Activated CD8-positive, alpha-beta memory T cell treated with anti-CD3 and anti-CD28 coated beads for 1 hour (primary cell): ENCODE results near the gene MEMO1.
"Not testable (repeated sequence)": the region's sequence is repeated elsewhere in the genome, so short reads cannot be mapped to it uniquely, and the experiment has no call there.

ENCODE experiments used
- DNase-seq, 2 donors: peaks; one replicate each; pipeline ENCODE4 v3.0.0-alpha.2; 2020; ENCODE audit warnings: low read depth in 1 of 2; ENCODE audit errors: extremely low read depth in 1 of 2

The MEMO1 gene

GRCh38 chr2:31998731-31999383 lies 12.0 kb downstream of the MEMO1 start:
- DNase-seq = no peak

GRCh38 chr2:31997653-31998052 lies 13.2 kb downstream of the MEMO1 start:
- DNase-seq = no peak

- DNase-seq = no peak
Observed at GRCh38 chr2:31996571-31997150, 14.1 kb downstream of the MEMO1 start.

DNA sequence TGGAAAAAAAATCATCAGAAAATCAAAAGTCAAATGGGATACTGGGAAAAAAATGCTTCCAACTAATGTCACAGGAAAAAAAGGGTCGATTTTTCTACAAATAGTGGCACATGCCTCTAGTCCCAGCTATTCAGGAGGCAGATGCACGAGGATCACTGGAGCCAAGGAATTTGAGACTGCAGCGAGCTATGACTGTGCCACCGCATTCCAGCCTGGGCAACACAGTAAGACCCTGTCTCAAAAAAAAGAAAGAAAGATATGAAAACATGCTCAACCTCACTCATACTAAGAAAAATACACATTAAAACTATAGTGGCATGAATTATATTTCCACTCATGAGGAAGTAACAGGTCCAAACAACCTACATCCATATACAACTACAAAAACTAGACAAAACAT lies 17.9 kb downstream of the MEMO1 start:
- DNase-seq = no peak

DNA sequence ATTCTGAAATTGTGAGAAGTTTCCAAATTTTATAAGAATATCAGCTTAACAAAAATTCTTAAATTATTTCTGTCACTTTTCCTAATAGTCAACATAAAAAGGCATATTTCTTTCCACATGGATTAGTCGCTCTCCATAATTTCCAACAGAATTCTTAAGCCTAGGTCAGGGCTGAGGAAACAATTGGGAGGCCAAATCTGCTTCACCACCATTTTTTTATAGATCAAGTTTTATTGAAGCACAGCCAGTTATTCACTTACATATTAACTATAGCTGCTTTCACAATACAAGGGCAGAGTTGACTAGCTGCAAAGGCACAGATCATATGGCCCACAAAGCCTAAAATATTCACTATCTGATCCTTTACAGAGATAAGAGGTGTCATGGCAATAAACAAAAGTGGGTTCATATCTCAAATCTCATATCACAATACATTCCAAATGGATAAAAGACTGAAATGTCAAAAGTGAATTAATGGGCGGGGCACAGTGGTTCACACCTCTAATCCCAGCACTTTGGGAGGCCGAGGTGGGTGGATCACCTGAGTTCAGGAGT lies 18.7 kb downstream of the MEMO1 start:
- DNase-seq = no peak

GRCh38 chr2:31989946-31990345 lies 20.9 kb downstream of the MEMO1 start:
- DNase-seq = no peak

DNA sequence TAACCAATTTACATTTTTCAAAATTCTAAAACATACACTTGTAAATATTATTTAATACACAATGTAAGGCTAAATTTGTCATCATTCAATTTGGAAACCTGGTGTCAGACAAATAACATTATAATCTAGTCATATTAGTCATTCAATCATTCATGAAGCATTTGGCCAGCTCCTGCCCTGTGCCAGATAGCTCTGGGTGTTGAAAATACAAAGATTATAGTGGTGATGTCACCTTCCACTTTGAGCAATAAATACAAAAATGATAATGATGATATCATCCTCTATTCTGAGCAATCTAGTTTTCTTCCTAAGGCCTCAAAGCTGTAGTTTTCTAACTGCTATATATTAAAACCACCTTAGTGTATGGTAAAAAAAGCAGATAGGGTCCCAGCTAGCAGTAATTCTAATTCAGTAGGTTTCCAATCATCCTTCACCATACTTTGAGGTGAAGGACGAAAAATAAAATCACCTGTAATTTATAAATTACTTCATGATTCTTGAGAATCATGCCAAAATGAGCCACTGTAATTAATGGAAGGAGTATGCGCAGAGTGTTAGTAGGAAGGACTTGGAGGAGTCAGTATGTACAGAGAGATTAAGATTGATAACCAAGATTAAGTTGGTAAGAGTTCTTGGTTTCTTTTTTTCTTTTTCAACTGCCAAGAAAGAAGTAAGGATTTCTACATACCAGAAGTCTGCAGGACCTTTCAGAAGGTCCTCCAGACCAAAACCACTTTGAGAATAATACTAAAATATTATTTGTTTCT lies 23.2 kb downstream of the MEMO1 start:
- no peak for DNase-seq

DNA sequence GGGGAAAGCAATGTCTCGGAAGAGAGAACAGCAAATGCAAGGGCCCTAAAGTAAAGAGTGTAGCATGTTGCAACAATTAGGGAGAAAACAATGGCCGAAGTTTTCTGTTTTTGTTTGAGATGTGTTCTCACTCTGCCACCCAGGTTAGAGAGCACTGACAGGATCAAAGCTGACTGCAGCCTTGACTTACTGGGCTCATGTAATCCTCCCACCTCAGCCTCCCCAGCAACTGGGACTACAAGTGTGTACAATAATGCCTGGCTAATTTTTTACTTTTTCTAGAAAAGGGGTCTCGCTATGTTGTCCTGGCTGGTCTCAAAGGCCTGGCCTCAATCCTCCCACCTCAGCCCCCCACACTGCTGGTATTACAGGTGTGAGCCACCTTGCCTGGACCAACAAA lies 23.9 kb downstream of the MEMO1 start:
- no peak for DNase-seq

DNA sequence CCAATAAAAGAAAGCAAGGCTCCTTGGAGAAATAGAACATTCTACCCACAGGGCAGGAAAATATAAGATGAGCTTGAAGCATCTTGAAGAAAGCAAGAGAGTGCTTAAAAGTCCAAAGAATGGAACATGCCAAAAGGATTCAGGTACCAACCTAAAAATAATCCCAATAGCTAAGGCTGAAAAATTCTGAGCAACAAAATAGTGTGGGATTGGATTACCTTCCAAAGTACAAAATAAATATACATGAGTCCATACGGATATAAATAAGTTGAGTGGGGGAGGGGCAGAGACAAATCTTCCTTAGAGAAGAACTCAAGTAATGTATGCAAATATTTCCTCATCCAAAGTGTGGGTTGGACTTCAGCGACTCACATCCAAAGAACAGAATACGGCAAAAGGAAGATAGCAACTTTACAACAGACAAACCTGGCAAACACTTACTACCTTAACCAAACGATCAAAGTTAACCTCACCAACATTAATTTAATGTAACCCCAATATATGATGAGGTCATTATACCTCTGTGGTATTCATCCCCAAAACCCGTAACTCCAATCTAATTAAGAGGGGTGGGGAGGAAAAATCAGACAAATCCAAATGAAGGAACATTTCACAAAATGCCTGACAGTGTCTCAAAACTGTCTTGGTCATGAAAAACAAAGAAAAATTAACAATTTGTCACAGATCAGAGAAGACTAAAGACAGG lies 26.9 kb downstream of the MEMO1 start:
- DNase-seq = no peak

DNA sequence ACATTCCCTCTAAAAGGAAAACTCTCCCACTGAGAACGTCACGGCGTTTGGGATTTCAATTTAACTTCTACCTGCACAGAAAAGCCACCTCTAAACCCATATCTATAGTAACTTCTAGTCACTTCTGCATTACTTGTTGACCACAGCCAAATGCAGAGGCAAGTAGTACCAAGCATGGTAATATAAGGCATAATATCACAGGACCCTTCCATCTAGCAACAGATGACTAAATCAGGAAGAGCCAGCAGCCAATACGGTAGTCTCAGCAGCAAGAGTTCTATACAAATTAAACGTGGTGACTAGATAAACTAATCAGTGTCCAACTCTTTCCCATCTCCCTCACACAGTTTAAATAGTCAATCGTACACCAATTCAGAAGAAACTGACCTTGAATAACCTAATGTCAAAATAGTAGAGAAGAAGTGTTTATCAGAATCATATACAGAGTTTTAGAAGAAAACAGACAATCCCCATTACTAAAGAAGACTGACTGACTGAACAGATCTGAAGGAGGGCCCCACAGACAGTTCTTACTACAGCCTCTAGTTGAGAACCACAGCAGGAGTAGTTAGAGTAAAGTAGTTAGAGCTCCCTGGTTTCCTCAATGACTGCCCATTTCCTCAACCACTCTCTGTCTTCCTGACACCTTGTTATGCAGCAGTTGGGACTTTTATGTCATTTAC lies 30.0 kb downstream of the MEMO1 start:
- no peak for DNase-seq

DNA sequence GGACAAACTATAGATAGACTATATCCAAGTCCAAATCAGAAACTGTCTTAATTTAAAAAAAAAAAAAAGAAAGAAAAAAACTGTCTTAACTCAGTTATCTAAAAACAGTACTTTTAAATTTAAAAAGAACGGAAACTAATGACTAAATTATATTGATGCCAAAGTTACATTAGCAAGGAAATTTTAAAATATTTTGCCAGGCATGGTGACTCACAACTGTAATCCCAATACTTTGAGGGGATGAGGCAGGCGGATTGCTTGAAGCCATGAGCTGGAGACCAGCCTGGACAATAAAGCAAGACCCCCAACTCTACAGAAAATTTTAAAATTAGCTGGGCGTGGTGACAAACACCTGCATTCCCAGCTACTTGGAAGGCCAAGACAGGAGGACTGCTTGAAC lies 30.9 kb downstream of the MEMO1 start:
- DNase-seq = no peak

GRCh38 chr2:31979018-31979417 lies 31.8 kb downstream of the MEMO1 start:
- DNase-seq = no peak

DNA sequence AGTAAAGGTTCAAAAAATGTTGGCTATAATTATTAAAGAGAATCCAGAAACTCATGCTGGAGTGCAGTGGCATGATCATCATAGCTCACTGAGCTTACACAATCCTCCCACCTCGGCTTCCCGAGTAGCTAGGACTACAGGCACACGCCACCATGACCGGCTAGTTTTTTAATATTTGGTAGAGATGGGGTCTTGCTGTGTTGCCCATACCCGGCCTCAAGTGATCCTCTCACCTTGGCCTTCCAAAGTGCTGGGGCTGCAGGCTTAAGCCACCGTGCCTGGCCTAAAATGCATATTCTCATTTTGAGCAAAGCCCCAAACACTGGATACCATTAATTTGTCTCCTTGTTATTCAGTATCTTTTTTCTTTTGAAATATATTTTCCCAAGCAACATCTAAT lies 32.4 kb downstream of the MEMO1 start:
- no peak for DNase-seq

- DNase-seq = no peak
Observed at GRCh38 chr2:31973665-31974064, 37.1 kb downstream of the MEMO1 start.

DNA sequence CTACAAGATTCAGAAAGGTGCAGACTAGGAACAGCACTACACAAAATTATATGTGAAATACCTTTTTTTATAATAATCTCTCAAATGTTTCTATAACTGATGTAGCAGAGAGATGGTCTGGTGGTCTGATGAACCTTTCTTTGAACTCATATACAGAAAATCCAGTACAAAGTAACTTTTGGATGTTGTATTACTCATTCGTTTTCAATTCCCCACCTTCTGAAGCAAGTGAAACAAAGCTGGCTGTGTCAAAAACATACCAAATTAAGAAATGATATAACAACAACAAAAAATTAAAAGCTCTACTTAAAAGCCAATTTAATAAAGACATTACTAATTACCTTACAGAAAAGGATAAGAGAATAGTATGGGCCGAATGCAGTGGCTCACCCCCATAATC lies 38.7 kb downstream of the MEMO1 start:
- no peak for DNase-seq

DNA sequence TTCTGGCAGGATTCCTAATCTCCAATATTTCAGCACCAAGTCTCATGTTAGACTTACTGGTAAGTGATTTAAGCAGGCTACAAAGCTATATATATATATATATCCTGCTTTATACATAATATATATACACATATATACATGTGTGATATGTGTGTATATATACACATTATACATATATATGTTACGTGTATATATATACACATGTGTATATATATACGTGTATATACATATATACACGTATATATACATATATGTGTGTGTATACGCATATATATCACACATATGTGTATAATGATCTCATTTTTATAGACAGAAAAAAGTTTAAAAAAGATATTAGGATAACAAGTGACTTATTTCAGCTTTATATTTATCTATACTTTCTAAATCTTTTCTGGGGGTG lies 41.6 kb downstream of the MEMO1 start:
- DNase-seq = no peak

- DNase-seq = no peak
Observed at GRCh38 chr2:31967790-31968189, 43.0 kb downstream of the MEMO1 start.

DNA sequence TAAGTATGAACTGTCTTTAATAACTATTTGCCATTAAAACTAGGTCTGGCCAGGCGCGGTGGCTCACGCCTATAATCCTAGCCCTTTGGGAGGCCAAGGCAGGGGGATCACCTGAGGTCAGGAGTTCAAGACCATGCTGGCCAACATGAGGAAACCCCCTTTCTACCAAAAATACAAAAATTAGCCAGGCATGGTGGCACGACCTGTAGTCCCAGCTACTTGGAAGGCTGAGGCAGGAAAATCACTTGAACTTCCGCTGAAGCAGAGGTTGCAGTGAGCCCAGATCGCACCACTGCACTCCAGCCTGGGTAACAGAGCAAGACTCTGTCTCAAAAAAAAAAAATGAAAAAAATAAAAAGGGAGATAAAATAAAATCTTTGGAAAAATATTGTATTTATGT lies 44.4 kb downstream of the MEMO1 start:
- not testable (repeated sequence) for DNase-seq

GRCh38 chr2:31965094-31965493 lies 45.7 kb downstream of the MEMO1 start:
- DNase-seq = no peak

DNA sequence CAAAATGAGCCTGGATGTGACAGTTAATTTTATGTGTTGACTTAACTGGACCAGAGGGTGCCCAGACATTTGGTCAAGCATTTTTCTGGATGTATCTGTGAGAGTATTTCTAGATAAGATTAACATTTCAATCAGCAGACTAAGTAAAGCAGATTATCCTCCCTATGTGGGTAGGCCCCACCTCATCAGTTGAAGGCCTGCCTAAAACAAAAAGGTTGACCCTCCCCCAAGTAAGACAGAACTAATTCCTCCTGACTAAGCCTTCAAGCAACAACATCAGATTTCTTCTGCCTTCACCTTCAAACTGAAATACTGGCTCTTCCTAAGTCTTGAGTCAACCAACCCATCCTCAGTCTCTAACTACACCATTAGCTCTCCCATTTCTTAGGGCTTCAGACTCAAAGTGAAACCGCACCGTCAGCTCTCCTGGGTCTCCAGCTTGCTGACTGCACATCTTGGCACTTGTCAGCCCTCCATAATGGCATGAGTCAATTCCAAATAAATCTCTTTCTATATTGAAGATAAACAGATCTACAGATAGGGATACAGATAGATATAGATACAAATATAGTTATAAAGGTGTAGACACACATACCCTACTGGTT lies 47.9 kb downstream of the MEMO1 start:
- DNase-seq = no peak
